ENCODE results near the gene PGM5. TPM values are rescaled to one million over a fixed set of nuclear protein-coding genes. Genes with fewer than 3 reads are reported as not detected.

PGM5 gene
- total and polyA plus RNA-seq, 11 donors = 41.4 to 228 (median 175) TPM

- 72 to 84% (median 79%) methylated on average over 2 of the region's 2 CpGs for WGBS, 4 donors
- Histone ChIP-seq H3K27ac (peak overlapping the region in 5 of 12 donors; percentile 5 to 82 (median 24)), H3K4me3 (no peak overlapping the region), H3K9me3 (no peaks in the 10 kb centered on the region), H3K4me1 (peaks cover 0 to 62% (median 16%) of the 10 kb centered on the region in 12 donors), H3K27me3 (no peaks in the 10 kb centered on the region), H3K36me3 (no peaks in the 10 kb centered on the region)
- ATAC-seq (no peak), DNase-seq (no peak)
- intact Hi-C loops (cut with DNase I) = no loop called here
- no peak for TF ChIP-seq CTCF (IDR thresholded peaks at IDR 0.05)
- no peak for TF ChIP-seq POLR2A (IDR thresholded peaks at IDR 0.05)
Measured at GRCh38 chr9:68455451-68455850, 99.0 kb downstream of the PGM5 start.

- 0 to 40% (median 36%) methylated on average over 1 of the region's 1 CpG for WGBS, 4 donors
- H3K27me3 ChIP-seq = no peaks in the 10 kb centered on the region
- H3K4me1 ChIP-seq = peaks cover 0 to 71% (median 26%) of the 10 kb centered on the region in 12 donors
- ATAC-seq (no peak), DNase-seq (no peak)
- no peak overlapping the region for H3K4me3 ChIP-seq
- no peaks in the 10 kb centered on the region for H3K36me3 ChIP-seq
- intact Hi-C loops (cut with DNase I) = no loop called here
- H3K9me3 ChIP-seq = no peaks in the 10 kb centered on the region
- TF ChIP-seq CTCF (IDR thresholded peaks at IDR 0.05) = no peak
- TF ChIP-seq POLR2A (IDR thresholded peaks at IDR 0.05) = no peak
- H3K27ac ChIP-seq = peak overlapping the region in 6 of 12 donors; percentile 4 to 72 (median 22)
Measured at GRCh38 chr9:68457803-68458202, 101.4 kb downstream of the PGM5 start.

- 96 to 100% (median 98%) methylated on average over 1 of the region's 1 CpG for WGBS, 4 donors
- peak overlapping the region in 1 of 12 donors; percentile 72 for H3K27ac ChIP-seq
- H3K27me3 ChIP-seq = no peaks in the 10 kb centered on the region
- TF ChIP-seq CTCF (IDR thresholded peaks at IDR 0.05) = no peak
- TF ChIP-seq POLR2A (IDR thresholded peaks at IDR 0.05) = no peak
- no peaks in the 10 kb centered on the region for H3K9me3 ChIP-seq
- no peak overlapping the region for H3K4me3 ChIP-seq
- ATAC-seq = no peak
- intact Hi-C loops (cut with DNase I) = no loop called here
- peaks cover 0 to 69% (median 30%) of the 10 kb centered on the region in 12 donors for H3K4me1 ChIP-seq
- H3K36me3 ChIP-seq = peaks cover 0 to 4% (median 0%) of the 10 kb centered on the region in 9 donors
- DNase-seq = no peak
Measured at GRCh38 chr9:68458918-68459317, 102.5 kb downstream of the PGM5 start.

GRCh38 chr9:68462105-68462775, 105.8 kb downstream of the PGM5 start:
- Histone ChIP-seq H3K27me3 (no peaks in the 10 kb centered on the region), H3K36me3 (peaks cover 0 to 35% (median 7%) of the 10 kb centered on the region in 9 donors), H3K4me1 (peaks cover 0 to 43% (median 23%) of the 10 kb centered on the region in 12 donors), H3K4me3 (no peak overlapping the region), H3K27ac (peak overlapping the region in 11 of 12 donors; percentile 21 to 72 (median 38)), H3K9me3 (no peaks in the 10 kb centered on the region)
- TF ChIP-seq CTCF (IDR thresholded peaks at IDR 0.05) (no peak), POLR2A (IDR thresholded peaks at IDR 0.05) (no peak)
- intact Hi-C loops (cut with DNase I) = loop anchor here in 2 of 10 donors (2.0 to 10.0 kb wide), 2 partner anchors 15 to 47 kb away; no protein-coding TSS in a partner anchor
- 30 to 44% (median 33%) methylated on average over 7 of the region's 7 CpGs for WGBS, 4 donors
- peak; percentile 49 to 76 (median 64) for ATAC-seq
- peak in 1 of 5 donors; percentile 30 for DNase-seq
